ENCODE results near the gene MFNG.

Gene MFNG

GRCh38 chr22:37425369-37425768, 60.8 kb downstream of the MFNG start:
- DNase-seq (ENCODE audit: low read depth in 2 of 2), result no peak

- DNase-seq (ENCODE audit: low read depth in 2 of 2), result no peak
These were observed 62.9 kb downstream of the MFNG start for GRCh38 chr22:37423283-37423682.

- no peak for DNase-seq (ENCODE audit: low read depth in 2 of 2)
These were observed 64.7 kb downstream of the MFNG start for GRCh38 chr22:37421468-37421877.

- no peak for DNase-seq (ENCODE audit: low read depth in 2 of 2)
These were observed 65.3 kb downstream of the MFNG start for GRCh38 chr22:37420686-37421467.

GRCh38 chr22:37419969-37420685, 66.1 kb downstream of the MFNG start:
- no peak for DNase-seq (ENCODE audit: low read depth in 2 of 2)

GRCh38 chr22:37419370-37419968, 66.7 kb downstream of the MFNG start:
- DNase-seq (ENCODE audit: low read depth in 2 of 2), result no peak
